SU-DHL-6 (cell line): ENCODE data around the gene PRKCZ.

Experiments used
- H2AFZ ChIP-seq: fragments of 200-600 bp; sonication (generic); 2 replicates; pipeline ENCODE4 v1.6.1; 2014; ENCODE audit warnings: low read depth, mild to moderate bottlenecking, moderate library complexity, mixed read lengths, antibody characterized with exemption, low read length; ENCODE audit not compliant: severe bottlenecking
- H3F3A ChIP-seq: fragments of 200-600 bp; shearing (Covaris generic); 2 replicates; pipeline ENCODE4 v1.6.0; 2016; ENCODE audit warnings: antibody characterized with exemption, mild to moderate bottlenecking; ENCODE audit not compliant: insufficient read depth
- H3K27ac ChIP-seq: fragments of 200-600 bp; sonication (generic); 2 replicates; pipeline ENCODE4 v1.5.1; 2016; ENCODE audit warnings: low read depth, mild to moderate bottlenecking, low read length, moderate library complexity, mixed read lengths
- H3K27me3 ChIP-seq: fragments of 200-600 bp; sonication (generic), shearing (Covaris generic); 2 replicates; pipeline ENCODE4 v1.6.0; 2014; ENCODE audit warnings: mild to moderate bottlenecking, low read length
- H3K36me3 ChIP-seq: fragments of 200-600 bp; sonication (generic); 2 replicates; pipeline ENCODE4 v1.6.1; 2014; ENCODE audit warnings: mild to moderate bottlenecking, low read length, mixed read lengths
- H3K4me2 ChIP-seq: fragments of 300-600, 200-600 bp; shearing (Covaris generic), sonication (generic); 2 replicates; pipeline ENCODE4 v1.6.0; 2014; ENCODE audit warnings: low read length, low read depth, mild to moderate bottlenecking; ENCODE audit not compliant: poor library complexity, severe bottlenecking
- H3K4me3 ChIP-seq: fragments of 200-600 bp; sonication (generic); 2 replicates; pipeline ENCODE4 v1.5.1; 2014; ENCODE audit warnings: antibody characterized with exemption, low read length, mild to moderate bottlenecking, mixed read lengths; ENCODE audit not compliant: insufficient read depth, poor library complexity, severe bottlenecking
- H3K79me2 ChIP-seq: fragments of 200-600 bp; sonication (generic); 2 replicates; pipeline ENCODE4 v1.6.1; 2014; ENCODE audit warnings: mild to moderate bottlenecking, low read length, moderate library complexity; ENCODE audit not compliant: insufficient read depth
- H3K9ac ChIP-seq: fragments of 200-600 bp; sonication (generic); 2 replicates; pipeline ENCODE4 v1.7.0; 2014; ENCODE audit warnings: mild to moderate bottlenecking, low read length
- H3K9me2 ChIP-seq: fragments of 200-600 bp; sonication (generic); replicated peaks from 2 replicates; pipeline ENCODE4 v1.6.1; 2014; ENCODE audit warnings: low read length; ENCODE audit not compliant: insufficient read depth
- H3K9me3 ChIP-seq: fragments of 200-600 bp; sonication (generic); 2 replicates; pipeline ENCODE4 v1.6.1; 2014; ENCODE audit warnings: low read length, mixed read lengths; ENCODE audit not compliant: insufficient read depth
- H4K20me1 ChIP-seq: fragments of 200-600 bp; sonication (generic); 2 replicates; pipeline ENCODE4 v1.6.1; 2014; ENCODE audit warnings: low read depth, mild to moderate bottlenecking, antibody characterized with exemption, low read length, moderate library complexity, mixed read lengths
- EZH2phosphoT487 ChIP-seq: fragments of 200-600 bp; sonication (generic), shearing (Covaris generic); conservative IDR thresholded peaks from 2 replicates; pipeline ENCODE4 v1.6.1; 2018; ENCODE audit warnings: mild to moderate bottlenecking, antibody characterized with exemption, low read length, moderate library complexity, mixed read lengths
- TF ChIP-seq, protein P1 (sequence below): fragments of 200-600 bp; sonication (generic); IDR thresholded peaks from one replicate; pipeline ENCODE4 v1.5.1; 2017; ENCODE audit warnings: antibody characterized with exemption, mild to moderate bottlenecking, low read length, moderate library complexity; ENCODE audit not compliant: insufficient read depth, poor library complexity, severe bottlenecking

The PRKCZ gene

DNA sequence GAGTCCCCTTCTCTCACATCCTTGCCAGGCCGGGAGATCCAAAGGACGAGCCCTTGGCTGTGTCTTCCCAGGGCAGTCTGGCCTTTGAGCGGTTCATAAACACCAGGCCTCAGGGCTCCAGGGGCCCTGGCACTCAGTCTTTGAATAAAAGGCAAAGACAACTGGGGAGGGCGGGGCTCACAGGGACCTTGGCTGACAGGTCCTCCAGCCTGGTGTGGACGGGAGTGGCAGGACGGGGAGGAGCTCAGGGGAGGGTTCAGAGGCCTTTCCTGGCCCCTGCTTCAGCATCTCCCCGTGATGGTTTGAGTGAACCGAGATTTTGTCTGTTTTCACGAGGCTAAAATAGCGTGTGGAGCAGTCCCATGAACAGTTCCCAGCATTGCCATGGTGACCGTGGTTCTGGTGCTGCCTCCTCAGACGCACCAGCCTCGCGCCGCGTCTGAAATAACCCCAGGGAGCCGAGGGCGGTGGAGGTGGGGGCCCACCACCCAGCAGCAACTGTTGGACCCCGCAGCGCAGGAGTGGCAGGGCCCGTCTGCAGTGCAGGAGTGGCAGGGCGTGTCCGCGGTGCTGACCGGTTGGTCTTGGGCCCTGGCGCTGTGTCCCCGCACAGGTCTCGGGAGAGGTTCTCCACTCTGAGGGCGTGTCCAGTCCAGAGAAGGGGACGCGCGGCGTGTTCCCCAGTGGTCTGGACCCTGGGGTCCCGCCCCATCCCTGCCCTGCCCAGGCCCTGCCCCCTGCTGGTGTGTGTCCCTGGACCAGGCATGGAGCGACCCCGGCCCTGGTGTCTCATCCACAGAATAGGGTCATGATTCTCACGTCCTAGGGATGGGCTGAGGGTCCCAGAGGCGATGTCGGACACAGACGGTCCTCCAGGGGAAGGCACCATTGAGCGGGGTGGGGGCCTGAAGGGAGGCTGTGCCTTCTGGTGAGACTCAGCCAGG lies 7.1 kb upstream of the PRKCZ start:
- Histone ChIP-seq H3K27ac (no peak overlapping the region), H3K79me2 (no peaks in the 10 kb centered on the region), H3K9ac (no peak overlapping the region), H3K27me3 (no peaks in the 10 kb centered on the region), H3K4me3 (no peak overlapping the region), H2AFZ (no peak overlapping the region), H4K20me1 (no peaks in the 10 kb centered on the region), H3K9me2 (no peaks in the 10 kb centered on the region), H3K36me3 (no peaks in the 10 kb centered on the region), H3K9me3 (no peaks in the 10 kb centered on the region), H3F3A (no peaks in the 10 kb centered on the region), H3K4me2 (no peak overlapping the region)
- TF ChIP-seq, protein P1, sequence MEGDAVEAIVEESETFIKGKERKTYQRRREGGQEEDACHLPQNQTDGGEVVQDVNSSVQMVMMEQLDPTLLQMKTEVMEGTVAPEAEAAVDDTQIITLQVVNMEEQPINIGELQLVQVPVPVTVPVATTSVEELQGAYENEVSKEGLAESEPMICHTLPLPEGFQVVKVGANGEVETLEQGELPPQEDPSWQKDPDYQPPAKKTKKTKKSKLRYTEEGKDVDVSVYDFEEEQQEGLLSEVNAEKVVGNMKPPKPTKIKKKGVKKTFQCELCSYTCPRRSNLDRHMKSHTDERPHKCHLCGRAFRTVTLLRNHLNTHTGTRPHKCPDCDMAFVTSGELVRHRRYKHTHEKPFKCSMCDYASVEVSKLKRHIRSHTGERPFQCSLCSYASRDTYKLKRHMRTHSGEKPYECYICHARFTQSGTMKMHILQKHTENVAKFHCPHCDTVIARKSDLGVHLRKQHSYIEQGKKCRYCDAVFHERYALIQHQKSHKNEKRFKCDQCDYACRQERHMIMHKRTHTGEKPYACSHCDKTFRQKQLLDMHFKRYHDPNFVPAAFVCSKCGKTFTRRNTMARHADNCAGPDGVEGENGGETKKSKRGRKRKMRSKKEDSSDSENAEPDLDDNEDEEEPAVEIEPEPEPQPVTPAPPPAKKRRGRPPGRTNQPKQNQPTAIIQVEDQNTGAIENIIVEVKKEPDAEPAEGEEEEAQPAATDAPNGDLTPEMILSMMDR = no peak
- no peak for TF ChIP-seq EZH2phosphoT487

DNA sequence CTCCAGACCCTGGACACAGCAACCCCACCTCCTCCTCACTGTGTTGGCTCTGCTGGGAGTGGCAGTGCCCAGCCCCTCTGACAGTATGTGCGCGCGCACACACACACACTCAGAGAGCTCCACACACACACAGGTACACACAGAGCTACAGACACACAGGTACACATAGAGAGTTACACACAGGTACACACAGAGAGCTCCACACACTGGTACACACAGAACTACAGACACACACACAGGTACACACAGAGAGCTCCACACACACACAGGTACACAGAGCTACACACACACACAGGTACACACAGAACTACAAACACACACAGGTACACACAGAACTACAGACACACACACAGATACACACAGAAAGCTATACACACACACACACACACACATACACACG lies 6.3 kb upstream of the PRKCZ start:
- H3K9me2 ChIP-seq = no peaks in the 10 kb centered on the region
- H3K4me2 ChIP-seq = no peak overlapping the region
- no peak overlapping the region for H2AFZ ChIP-seq
- no peaks in the 10 kb centered on the region for H3K79me2 ChIP-seq
- H3K27ac ChIP-seq = no peak overlapping the region
- H3F3A ChIP-seq = no peaks in the 10 kb centered on the region
- TF ChIP-seq, protein P1 = no peak
- no peak for TF ChIP-seq EZH2phosphoT487
- H3K9ac ChIP-seq = no peak overlapping the region
- no peaks in the 10 kb centered on the region for H3K36me3 ChIP-seq
- no peak overlapping the region for H3K4me3 ChIP-seq
- no peaks in the 10 kb centered on the region for H3K9me3 ChIP-seq
- H3K27me3 ChIP-seq = no peaks in the 10 kb centered on the region
- H4K20me1 ChIP-seq = no peaks in the 10 kb centered on the region

DNA sequence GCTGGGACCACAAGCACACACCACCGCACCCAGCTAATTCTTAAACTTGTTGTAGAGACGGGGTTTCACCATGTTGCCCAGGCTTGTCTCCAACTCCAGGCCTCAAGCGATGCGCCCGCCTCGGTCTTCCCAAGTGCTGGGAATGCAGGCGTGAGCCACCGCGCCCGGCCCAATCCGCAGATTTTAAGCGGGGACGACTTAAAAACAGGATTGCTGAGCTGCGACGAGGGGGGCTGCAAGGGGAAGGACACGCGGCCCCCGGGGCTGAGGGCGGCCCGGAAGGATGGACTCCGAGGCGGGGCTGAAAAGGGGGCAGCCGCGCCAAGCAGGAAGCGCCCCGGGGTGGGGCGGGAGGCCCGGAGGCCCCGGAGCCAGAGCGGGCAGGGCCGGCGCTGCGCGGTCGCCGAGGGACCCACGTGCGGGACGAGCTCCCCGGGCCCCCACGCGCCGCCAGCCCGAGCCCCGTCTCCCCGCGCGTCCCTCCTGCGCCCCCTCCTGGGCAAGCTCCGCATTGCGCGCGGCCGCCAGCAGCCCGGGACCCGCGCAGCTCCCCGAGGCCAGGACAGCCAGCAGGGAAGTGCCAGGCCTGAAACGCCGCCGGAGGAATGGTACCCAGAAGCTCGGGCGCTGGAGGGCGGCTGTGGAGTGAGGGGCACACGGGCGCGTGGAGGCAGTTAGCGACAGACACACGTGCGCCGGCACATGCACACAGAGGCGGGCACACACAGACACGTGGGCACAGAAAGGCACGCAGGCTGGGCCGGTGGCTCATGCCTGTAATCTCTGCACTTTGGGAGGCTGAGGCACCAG lies 5.5 kb upstream of the PRKCZ start:
- Histone ChIP-seq H3K4me3 (no peak overlapping the region), H3K9me2 (no peaks in the 10 kb centered on the region), H4K20me1 (no peaks in the 10 kb centered on the region), H3K79me2 (no peaks in the 10 kb centered on the region), H2AFZ (no peak overlapping the region), H3K9ac (no peak overlapping the region), H3K36me3 (no peaks in the 10 kb centered on the region), H3F3A (no peaks in the 10 kb centered on the region), H3K27ac (no peak overlapping the region), H3K9me3 (no peaks in the 10 kb centered on the region), H3K27me3 (no peaks in the 10 kb centered on the region), H3K4me2 (no peak overlapping the region)
- TF ChIP-seq, protein P1 = peak; percentile 52
- TF ChIP-seq EZH2phosphoT487 = no peak
